Liver (tissue), 9 donors: ENCODE measurements around the gene PRKCH. TPM values are rescaled to one million over a fixed set of nuclear protein-coding genes. Genes with fewer than 3 reads are reported as not detected.

ENCODE experiments used
- DNase-seq: peaks from one replicate; pipeline ENCODE4 v3.0.0-alpha.2; 2017; ENCODE audit warnings: low spot score
- H3K27ac ChIP-seq, 2 donors: one replicate each; pipeline ENCODE4 v1.7.0; 2013; ENCODE audit warnings: inconsistent platforms in 2 of 2, low read length in 2 of 2, control low read depth in 1 of 2, low read depth in 1 of 2, mild to moderate bottlenecking in 1 of 2
- H3K27me3 ChIP-seq, 4 donors: one replicate each; pipeline versions ENCODE4 v1.6.1 to v1.7.0; 2013; ENCODE audit warnings: low read length in 3 of 4, inconsistent platforms in 1 of 4, mild to moderate bottlenecking in 1 of 4, moderate library complexity in 1 of 4; ENCODE audit not compliant: control insufficient read depth in 4 of 4, insufficient read depth in 4 of 4
- H3K36me3 ChIP-seq, 4 donors: one replicate each; pipeline versions ENCODE4 v1.6.1 to v1.7.0; 2013; ENCODE audit warnings: low read length in 3 of 4, mild to moderate bottlenecking in 3 of 4, low read depth in 1 of 4, moderate library complexity in 1 of 4; ENCODE audit not compliant: control insufficient read depth in 4 of 4, insufficient read depth in 3 of 4
- H3K4me1 ChIP-seq, 4 donors: one replicate each; pipeline versions ENCODE4 v1.6.1 to v1.7.0; 2013; ENCODE audit warnings: low read length in 3 of 4, mild to moderate bottlenecking in 3 of 4, moderate library complexity in 1 of 4; ENCODE audit not compliant: control insufficient read depth in 4 of 4, insufficient read depth in 4 of 4
- H3K4me3 ChIP-seq, 3 donors: one replicate each; pipeline versions ENCODE4 v1.6.1 to v1.7.0; 2013; ENCODE audit warnings: low read length in 3 of 3, control low read depth in 1 of 3, low read depth in 1 of 3, mild to moderate bottlenecking in 1 of 3
- H3K9ac ChIP-seq, 2 donors: one replicate each; pipeline ENCODE4 v1.7.0; 2013; ENCODE audit warnings: low read length in 2 of 2, mild to moderate bottlenecking in 2 of 2, moderate library complexity in 2 of 2, control low read depth in 1 of 2, low read depth in 1 of 2
- H3K9me3 ChIP-seq, 4 donors: one replicate each; pipeline versions ENCODE4 v1.6.1 to v1.7.0; 2013; ENCODE audit warnings: low read length in 3 of 4; ENCODE audit not compliant: control insufficient read depth in 4 of 4
- EGR1 ChIP-seq, 2 donors: IDR thresholded peaks; 2 replicates each; pipeline ENCODE4 v1.6.1; 2016 to 2018; ENCODE audit warnings: antibody characterized with exemption in 2 of 2, low read depth in 2 of 2
- FOXA1 ChIP-seq: IDR thresholded peaks from 2 replicates; pipeline ENCODE4 v1.6.1; 2016; ENCODE audit warnings: antibody characterized with exemption
- FOXA2 ChIP-seq: IDR thresholded peaks from 2 replicates; pipeline ENCODE4 v1.6.1; 2016; ENCODE audit warnings: antibody characterized with exemption
- GABPA ChIP-seq, 2 donors: IDR thresholded peaks in 1 of 2; conservative IDR thresholded peaks in 1 of 2; 2 replicates each; pipeline ENCODE4 v1.6.1; 2016; ENCODE audit warnings: antibody characterized with exemption in 2 of 2, mild to moderate bottlenecking in 1 of 2, moderate library complexity in 1 of 2
- HNF4A ChIP-seq, 2 donors: conservative IDR thresholded peaks; 2 replicates each; pipeline ENCODE4 v1.6.1; 2016; ENCODE audit warnings: antibody characterized with exemption in 2 of 2, mild to moderate bottlenecking in 2 of 2
- HNF4G ChIP-seq: IDR thresholded peaks from 2 replicates; pipeline ENCODE4 v1.6.1; 2016; ENCODE audit warnings: antibody characterized with exemption
- JUND ChIP-seq, 2 donors: IDR thresholded peaks; 2 replicates each; pipeline ENCODE4 v1.6.1; 2016; ENCODE audit warnings: antibody characterized with exemption in 2 of 2
- NR2F2 ChIP-seq: IDR thresholded peaks from 2 replicates; pipeline ENCODE4 v1.6.1; 2016; ENCODE audit warnings: antibody characterized with exemption
- RAD21 ChIP-seq, 2 donors: IDR thresholded peaks; 2 replicates each; pipeline ENCODE4 v1.6.1; 2016; ENCODE audit warnings: antibody characterized with exemption in 2 of 2, mild to moderate bottlenecking in 2 of 2
- RXRA ChIP-seq, 2 donors: IDR thresholded peaks; 2 replicates each; pipeline ENCODE4 v1.6.1; 2017 to 2018; ENCODE audit warnings: antibody characterized with exemption in 2 of 2, mild to moderate bottlenecking in 1 of 2
- SP1 ChIP-seq: IDR thresholded peaks from 2 replicates; pipeline ENCODE4 v1.6.1; 2018; ENCODE audit warnings: antibody characterized with exemption, mild to moderate bottlenecking
- TAF1 ChIP-seq: conservative IDR thresholded peaks from 2 replicates; pipeline ENCODE4 v1.6.1; 2016; ENCODE audit warnings: antibody characterized with exemption, mild to moderate bottlenecking
- YY1 ChIP-seq: IDR thresholded peaks from 2 replicates; pipeline ENCODE4 v1.6.1; 2016; ENCODE audit warnings: antibody characterized with exemption, mild to moderate bottlenecking
- WGBS: extraction: QIAGEN DNeasy Blood & Tissue Kit; methylation state at CpG from one replicate; pipeline ENCODE4 v1.1.7; 2013; 5-methylcytosine and 5-hydroxymethylcytosine counted together
- polyA plus RNA-seq, 2 donors: library from polyadenylated mRNA; stranded (reverse) in 1 of 2; unstranded in 1 of 2; fragments of 200-250 nt in 1 of 2; fragments of >200 nt in 1 of 2; fragmentation: Nextera tagmentation in 1 of 2; extraction: Ambion mirVana in 1 of 2; gene quantifications; one replicate each; pipeline versions ENCODE4 v1.2.1 to v1.2.3, GENCODE V29; 2013 to 2015
- total RNA-seq, 2 donors: library from RNA; depleted of rRNA; stranded (reverse); fragments of >200 nt; gene quantifications; one replicate each; pipeline ENCODE4 v1.2.3, GENCODE V29; 2014
- TF ChIP-seq, protein P1 (sequence below): IDR thresholded peaks from 2 replicates; pipeline ENCODE4 v1.6.1; 2016; ENCODE audit warnings: antibody characterized with exemption
- TF ChIP-seq, protein P2 (sequence below): IDR thresholded peaks from 2 replicates; pipeline ENCODE4 v1.6.1; 2016; ENCODE audit warnings: antibody characterized with exemption
- TF ChIP-seq, protein P3 (sequence below): IDR thresholded peaks from 2 replicates; pipeline ENCODE4 v1.6.1; 2016; ENCODE audit warnings: antibody characterized with exemption, mild to moderate bottlenecking
- TF ChIP-seq, protein P4 (sequence below): IDR thresholded peaks from 2 replicates; pipeline ENCODE4 v1.6.1; 2016; ENCODE audit warnings: antibody characterized with exemption
- TF ChIP-seq, protein P5 (sequence below): fragments of 150-350 bp; IDR thresholded peaks from 2 replicates; pipeline ENCODE4 v1.5.1; 2017; ENCODE audit warnings: improper control_type of control experiment, low read depth, low read length; ENCODE audit not compliant: missing input control
- donor health status: healthy.
- donor health status: healthy.
- donor health status: healthy.
- donor health status: healthy.
- donor health status: healthy.

Gene PRKCH
- total and polyA plus RNA-seq, 4 donors: 3.9 to 13.7 (median 7.0) TPM

DNA sequence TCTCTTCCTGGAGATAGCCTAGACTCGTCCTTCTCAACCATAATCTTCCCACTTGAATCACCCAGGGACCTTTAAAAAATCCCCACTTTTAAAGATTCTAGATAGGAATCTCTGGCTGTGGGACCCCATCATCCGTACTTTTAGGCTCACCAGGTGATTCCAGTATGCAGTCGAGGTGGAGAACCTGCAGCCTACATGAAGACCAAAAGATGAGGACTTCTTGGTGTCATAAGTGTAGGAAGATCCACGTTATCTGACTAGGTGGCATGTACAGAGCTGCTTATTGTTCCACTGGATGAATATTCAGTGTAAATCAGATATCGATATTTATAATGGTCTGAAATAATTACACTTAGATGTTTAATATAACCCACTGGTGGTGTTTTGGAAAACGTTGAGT is 2.6 kb downstream of the PRKCH start:
- TF ChIP-seq EGR1 (IDR thresholded peaks at IDR 0.05; ENCODE audit: low read depth in 2 of 2) (no peak), HNF4G (no peak), RXRA (IDR thresholded peaks at IDR 0.05) (no peak), RAD21 (IDR thresholded peaks at IDR 0.05) (no peak), SP1 (no peak), JUND (IDR thresholded peaks at IDR 0.05) (no peak), NR2F2 (no peak), HNF4A (conservative IDR thresholded peaks at IDR 0.05) (no peak), GABPA (IDR thresholded peaks at IDR 0.05 in 1 of 2, conservative IDR thresholded peaks at IDR 0.05 in 1 of 2) (no peak), FOXA1 (no peak)
- TF ChIP-seq, protein P1, sequence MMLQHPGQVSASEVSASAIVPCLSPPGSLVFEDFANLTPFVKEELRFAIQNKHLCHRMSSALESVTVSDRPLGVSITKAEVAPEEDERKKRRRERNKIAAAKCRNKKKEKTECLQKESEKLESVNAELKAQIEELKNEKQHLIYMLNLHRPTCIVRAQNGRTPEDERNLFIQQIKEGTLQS: no peak
- TF ChIP-seq, protein P2, sequence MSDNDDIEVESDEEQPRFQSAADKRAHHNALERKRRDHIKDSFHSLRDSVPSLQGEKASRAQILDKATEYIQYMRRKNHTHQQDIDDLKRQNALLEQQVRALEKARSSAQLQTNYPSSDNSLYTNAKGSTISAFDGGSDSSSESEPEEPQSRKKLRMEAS: no peak
- TF ChIP-seq, protein P3, sequence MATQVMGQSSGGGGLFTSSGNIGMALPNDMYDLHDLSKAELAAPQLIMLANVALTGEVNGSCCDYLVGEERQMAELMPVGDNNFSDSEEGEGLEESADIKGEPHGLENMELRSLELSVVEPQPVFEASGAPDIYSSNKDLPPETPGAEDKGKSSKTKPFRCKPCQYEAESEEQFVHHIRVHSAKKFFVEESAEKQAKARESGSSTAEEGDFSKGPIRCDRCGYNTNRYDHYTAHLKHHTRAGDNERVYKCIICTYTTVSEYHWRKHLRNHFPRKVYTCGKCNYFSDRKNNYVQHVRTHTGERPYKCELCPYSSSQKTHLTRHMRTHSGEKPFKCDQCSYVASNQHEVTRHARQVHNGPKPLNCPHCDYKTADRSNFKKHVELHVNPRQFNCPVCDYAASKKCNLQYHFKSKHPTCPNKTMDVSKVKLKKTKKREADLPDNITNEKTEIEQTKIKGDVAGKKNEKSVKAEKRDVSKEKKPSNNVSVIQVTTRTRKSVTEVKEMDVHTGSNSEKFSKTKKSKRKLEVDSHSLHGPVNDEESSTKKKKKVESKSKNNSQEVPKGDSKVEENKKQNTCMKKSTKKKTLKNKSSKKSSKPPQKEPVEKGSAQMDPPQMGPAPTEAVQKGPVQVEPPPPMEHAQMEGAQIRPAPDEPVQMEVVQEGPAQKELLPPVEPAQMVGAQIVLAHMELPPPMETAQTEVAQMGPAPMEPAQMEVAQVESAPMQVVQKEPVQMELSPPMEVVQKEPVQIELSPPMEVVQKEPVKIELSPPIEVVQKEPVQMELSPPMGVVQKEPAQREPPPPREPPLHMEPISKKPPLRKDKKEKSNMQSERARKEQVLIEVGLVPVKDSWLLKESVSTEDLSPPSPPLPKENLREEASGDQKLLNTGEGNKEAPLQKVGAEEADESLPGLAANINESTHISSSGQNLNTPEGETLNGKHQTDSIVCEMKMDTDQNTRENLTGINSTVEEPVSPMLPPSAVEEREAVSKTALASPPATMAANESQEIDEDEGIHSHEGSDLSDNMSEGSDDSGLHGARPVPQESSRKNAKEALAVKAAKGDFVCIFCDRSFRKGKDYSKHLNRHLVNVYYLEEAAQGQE: no peak
- H3K27ac ChIP-seq: peak overlapping the region; percentile 9 to 27
- H3K9me3 ChIP-seq: no peaks in the 10 kb centered on the region
- H3K4me1 ChIP-seq: peaks cover 9 to 21% (median 14%) of the 10 kb centered on the region in 4 donors
- H3K27me3 ChIP-seq: no peaks in the 10 kb centered on the region
- DNase-seq: no peak
- H3K36me3 ChIP-seq: no peaks in the 10 kb centered on the region
- 75% methylated on average over 6 of the region's 6 CpGs for WGBS
- peak overlapping the region in 1 of 3 donors; percentile 16 for H3K4me3 ChIP-seq
- peak overlapping the region in 1 of 2 donors; percentile 68 for H3K9ac ChIP-seq

DNA sequence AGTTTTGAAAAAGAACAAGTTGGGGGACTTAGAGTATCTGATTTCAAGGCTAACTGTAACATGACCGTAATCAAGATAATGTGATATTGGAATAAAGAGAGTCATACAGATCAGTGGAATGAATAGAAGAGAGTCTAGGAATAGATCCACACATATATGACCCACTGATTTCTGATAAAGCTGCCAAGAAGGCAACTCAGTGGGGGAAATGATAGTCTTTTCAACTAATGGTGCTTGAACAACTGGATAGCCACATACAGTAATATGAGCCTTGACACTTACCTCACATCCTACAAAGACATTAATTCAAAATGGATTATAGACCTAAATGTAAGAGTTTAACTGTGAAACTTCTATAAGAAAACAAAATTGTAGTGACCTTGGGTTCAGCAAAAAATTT is 3.8 kb downstream of the PRKCH start:
- Histone ChIP-seq H3K27me3 (no peaks in the 10 kb centered on the region), H3K4me1 (peaks cover 9 to 21% (median 14%) of the 10 kb centered on the region in 4 donors), H3K4me3 (no peak overlapping the region), H3K9me3 (no peaks in the 10 kb centered on the region), H3K9ac (no peak overlapping the region), H3K36me3 (no peaks in the 10 kb centered on the region), H3K27ac (no peak overlapping the region)
- 93% methylated on average over 1 of the region's 1 CpG for WGBS
- TF ChIP-seq EGR1 (IDR thresholded peaks at IDR 0.05; ENCODE audit: low read depth in 2 of 2): no peak
- no peak for TF ChIP-seq TAF1
- no peak for TF ChIP-seq SP1
- no peak for TF ChIP-seq JUND (IDR thresholded peaks at IDR 0.05)
- no peak for TF ChIP-seq RAD21 (IDR thresholded peaks at IDR 0.05)
- TF ChIP-seq FOXA2: no peak
- TF ChIP-seq, protein P4, sequence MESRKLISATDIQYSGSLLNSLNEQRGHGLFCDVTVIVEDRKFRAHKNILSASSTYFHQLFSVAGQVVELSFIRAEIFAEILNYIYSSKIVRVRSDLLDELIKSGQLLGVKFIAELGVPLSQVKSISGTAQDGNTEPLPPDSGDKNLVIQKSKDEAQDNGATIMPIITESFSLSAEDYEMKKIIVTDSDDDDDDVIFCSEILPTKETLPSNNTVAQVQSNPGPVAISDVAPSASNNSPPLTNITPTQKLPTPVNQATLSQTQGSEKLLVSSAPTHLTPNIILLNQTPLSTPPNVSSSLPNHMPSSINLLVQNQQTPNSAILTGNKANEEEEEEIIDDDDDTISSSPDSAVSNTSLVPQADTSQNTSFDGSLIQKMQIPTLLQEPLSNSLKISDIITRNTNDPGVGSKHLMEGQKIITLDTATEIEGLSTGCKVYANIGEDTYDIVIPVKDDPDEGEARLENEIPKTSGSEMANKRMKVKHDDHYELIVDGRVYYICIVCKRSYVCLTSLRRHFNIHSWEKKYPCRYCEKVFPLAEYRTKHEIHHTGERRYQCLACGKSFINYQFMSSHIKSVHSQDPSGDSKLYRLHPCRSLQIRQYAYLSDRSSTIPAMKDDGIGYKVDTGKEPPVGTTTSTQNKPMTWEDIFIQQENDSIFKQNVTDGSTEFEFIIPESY: no peak
- TF ChIP-seq, protein P1: no peak
- no peak for TF ChIP-seq NR2F2
- TF ChIP-seq GABPA (IDR thresholded peaks at IDR 0.05 in 1 of 2, conservative IDR thresholded peaks at IDR 0.05 in 1 of 2): no peak
- no peak for TF ChIP-seq HNF4A (conservative IDR thresholded peaks at IDR 0.05)
- TF ChIP-seq, protein P2: no peak
- TF ChIP-seq YY1: no peak
- no peak for TF ChIP-seq FOXA1
- TF ChIP-seq, protein P5, sequence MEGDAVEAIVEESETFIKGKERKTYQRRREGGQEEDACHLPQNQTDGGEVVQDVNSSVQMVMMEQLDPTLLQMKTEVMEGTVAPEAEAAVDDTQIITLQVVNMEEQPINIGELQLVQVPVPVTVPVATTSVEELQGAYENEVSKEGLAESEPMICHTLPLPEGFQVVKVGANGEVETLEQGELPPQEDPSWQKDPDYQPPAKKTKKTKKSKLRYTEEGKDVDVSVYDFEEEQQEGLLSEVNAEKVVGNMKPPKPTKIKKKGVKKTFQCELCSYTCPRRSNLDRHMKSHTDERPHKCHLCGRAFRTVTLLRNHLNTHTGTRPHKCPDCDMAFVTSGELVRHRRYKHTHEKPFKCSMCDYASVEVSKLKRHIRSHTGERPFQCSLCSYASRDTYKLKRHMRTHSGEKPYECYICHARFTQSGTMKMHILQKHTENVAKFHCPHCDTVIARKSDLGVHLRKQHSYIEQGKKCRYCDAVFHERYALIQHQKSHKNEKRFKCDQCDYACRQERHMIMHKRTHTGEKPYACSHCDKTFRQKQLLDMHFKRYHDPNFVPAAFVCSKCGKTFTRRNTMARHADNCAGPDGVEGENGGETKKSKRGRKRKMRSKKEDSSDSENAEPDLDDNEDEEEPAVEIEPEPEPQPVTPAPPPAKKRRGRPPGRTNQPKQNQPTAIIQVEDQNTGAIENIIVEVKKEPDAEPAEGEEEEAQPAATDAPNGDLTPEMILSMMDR: no peak
- TF ChIP-seq, protein P3: no peak
- no peak for TF ChIP-seq HNF4G
- no peak for DNase-seq
